ENCODE data around the gene SPATA31A6. TPM values are rescaled to one million over a fixed set of nuclear protein-coding genes. Genes with fewer than 3 reads are reported as not detected.
"Not testable (repeated sequence)": the region's sequence is repeated elsewhere in the genome, so short reads cannot be mapped to it uniquely, and the experiment has no call there.

The SPATA31A6 gene
- not detected for total RNA-seq
- long read RNA-seq: 0 reads

DNA sequence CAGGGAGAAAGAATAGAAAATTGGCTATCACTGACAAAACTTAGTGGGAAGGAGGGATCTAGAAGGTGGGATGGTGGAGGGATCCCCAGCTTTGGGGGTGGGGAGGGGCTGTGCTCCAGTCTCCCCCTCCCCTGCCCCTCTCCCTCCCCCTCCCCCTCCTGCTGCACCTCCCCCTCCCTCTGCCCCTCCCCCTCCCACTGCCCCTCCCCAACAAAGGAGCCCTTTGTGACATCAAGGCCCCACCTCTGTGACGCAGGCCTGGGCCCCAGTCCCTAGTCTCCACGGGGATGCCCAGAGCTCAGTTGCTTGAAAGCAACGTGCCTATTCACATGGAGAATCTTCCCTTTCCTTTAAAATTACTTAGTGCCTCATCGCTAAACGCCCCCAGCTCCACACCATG is at the start of gene SPATA31A6:
Gene SPATA31A6, plus strand, starts transcription at position 301 of the 400 bp plus-strand sequence. Its CDS starts 29 bp downstream, at position 330.
- ATAC-seq; H3K4me1 ChIP-seq; H3K9me3 ChIP-seq; H3K4me3 ChIP-seq; DNase-seq; H3K27me3 ChIP-seq (ENCODE audit: low read depth); H3K36me3 ChIP-seq; H3K27ac ChIP-seq; intact Hi-C loops (cut with DNase I): not testable (repeated sequence)

DNA sequence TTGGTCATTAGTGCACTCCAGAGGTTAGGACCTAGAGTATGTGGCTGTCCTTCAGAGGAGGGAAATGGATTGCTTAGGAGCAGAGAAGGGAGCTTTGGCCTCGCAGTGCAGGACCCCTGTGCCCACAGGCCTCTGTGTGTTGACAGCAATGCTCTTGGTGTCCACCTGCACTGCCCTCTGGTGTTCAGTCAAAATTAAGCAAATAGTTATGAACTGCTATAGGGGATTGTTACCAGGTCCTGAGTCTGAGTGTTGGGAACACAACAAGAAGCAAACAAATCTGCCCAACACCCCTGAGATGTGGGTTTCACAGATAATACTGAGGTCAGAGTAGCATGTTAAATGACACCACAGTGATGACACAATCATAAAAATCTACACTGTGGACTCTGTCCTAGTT is 23.2 kb upstream of the SPATA31A6 start:
- TF ChIP-seq, protein P1, sequence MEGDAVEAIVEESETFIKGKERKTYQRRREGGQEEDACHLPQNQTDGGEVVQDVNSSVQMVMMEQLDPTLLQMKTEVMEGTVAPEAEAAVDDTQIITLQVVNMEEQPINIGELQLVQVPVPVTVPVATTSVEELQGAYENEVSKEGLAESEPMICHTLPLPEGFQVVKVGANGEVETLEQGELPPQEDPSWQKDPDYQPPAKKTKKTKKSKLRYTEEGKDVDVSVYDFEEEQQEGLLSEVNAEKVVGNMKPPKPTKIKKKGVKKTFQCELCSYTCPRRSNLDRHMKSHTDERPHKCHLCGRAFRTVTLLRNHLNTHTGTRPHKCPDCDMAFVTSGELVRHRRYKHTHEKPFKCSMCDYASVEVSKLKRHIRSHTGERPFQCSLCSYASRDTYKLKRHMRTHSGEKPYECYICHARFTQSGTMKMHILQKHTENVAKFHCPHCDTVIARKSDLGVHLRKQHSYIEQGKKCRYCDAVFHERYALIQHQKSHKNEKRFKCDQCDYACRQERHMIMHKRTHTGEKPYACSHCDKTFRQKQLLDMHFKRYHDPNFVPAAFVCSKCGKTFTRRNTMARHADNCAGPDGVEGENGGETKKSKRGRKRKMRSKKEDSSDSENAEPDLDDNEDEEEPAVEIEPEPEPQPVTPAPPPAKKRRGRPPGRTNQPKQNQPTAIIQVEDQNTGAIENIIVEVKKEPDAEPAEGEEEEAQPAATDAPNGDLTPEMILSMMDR (IDR thresholded peaks at IDR 0.05): peak; percentile 11
- intact Hi-C loops (cut with DNase I); H3K27me3 ChIP-seq (ENCODE audit: low read depth); H3K36me3 ChIP-seq; H3K9me3 ChIP-seq; DNase-seq; H3K27ac ChIP-seq; ATAC-seq; H3K4me1 ChIP-seq; H3K4me3 ChIP-seq: not testable (repeated sequence)

DNA sequence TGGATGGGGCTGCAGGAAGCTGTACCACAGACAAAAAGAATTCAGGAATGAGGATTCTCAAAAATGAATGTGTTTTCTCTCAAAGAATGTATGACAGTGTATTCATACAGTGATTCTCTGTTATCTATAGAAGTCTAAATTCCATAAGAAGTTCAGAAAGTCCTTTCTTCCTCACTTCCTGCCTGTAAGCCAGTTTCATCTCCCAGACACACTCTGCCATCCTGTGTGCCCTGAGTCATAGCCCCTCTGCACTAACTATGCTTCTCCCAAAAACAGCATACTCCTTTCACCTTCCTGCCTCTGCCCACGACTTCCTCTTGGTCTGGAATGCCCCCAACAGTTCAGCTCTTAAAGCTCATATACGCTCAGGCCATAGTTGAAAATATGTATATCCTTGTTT is 36.4 kb downstream of the SPATA31A6 start:
- DNase-seq; ATAC-seq; H3K27me3 ChIP-seq (ENCODE audit: low read depth); H3K4me3 ChIP-seq; intact Hi-C loops (cut with DNase I); H3K9me3 ChIP-seq; H3K36me3 ChIP-seq; H3K27ac ChIP-seq; H3K4me1 ChIP-seq: not testable (repeated sequence)

DNA sequence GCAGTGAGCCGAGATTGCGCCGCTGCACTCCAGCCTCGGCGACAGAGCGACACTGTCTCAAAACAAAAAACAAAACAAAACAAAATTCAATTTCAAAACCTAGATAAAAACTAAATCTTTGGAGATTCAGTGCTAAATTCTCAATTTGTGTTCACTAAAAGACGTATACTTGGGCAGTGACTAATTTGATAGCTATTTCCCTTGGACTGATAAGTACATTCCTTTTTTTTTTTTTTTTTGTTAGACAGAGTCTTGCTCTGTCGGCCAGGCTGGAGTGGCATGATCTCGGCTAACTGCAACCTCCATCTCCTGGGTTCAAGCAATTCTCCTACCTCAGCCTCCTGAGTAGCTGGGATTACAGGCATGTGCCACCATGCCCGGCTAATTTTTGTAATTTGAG is 39.8 kb downstream of the SPATA31A6 start:
- H3K36me3 ChIP-seq; intact Hi-C loops (cut with DNase I); H3K4me1 ChIP-seq; ATAC-seq; H3K27ac ChIP-seq; H3K4me3 ChIP-seq; DNase-seq; H3K27me3 ChIP-seq (ENCODE audit: low read depth); H3K9me3 ChIP-seq: not testable (repeated sequence)

DNA sequence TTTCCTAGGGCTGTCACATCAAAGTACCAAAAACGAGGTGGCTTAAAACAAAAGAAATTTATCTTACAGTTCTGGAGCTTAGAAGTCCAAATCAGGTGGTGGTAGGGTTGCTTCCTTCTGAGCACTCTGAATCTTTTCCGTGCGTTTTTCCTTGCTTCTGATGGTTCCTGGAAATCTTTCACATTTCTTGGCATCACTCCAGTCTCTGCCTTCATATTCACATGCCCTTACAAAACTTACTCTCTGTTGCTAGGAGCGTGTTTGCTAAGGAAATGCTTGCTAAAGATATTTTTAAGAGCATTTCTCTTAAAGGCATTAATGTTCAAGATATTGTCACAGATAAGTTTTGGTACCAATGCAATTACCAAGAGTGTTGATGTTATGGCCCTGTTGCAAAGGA is 49.6 kb downstream of the SPATA31A6 start:
- H3K4me1 ChIP-seq; H3K9me3 ChIP-seq; DNase-seq; H3K4me3 ChIP-seq; intact Hi-C loops (cut with DNase I); H3K27me3 ChIP-seq (ENCODE audit: low read depth); H3K27ac ChIP-seq; H3K36me3 ChIP-seq: not testable (repeated sequence)
- ATAC-seq: peak in 1 of 2 donors; percentile 11

DNA sequence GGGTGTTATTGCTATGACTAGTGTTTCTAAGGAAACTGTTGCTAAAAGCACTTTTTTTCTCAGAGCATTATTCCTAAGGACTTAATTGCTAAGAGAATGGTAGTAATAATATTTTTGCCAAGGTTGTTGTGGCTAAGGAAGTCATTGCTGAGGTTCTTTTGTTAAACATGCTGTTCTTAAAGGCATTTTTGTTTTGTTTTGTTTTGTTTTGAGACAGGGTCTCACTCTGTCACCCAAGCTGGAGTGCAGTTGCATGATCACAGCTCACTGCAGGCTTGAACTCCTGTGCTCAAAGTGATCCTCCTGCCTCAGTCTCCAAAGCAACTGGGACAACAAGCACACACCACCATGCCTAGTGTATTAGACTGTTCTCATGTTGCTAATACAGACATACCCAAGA is 51.2 kb downstream of the SPATA31A6 start:
- H3K27ac ChIP-seq; DNase-seq; H3K36me3 ChIP-seq; H3K9me3 ChIP-seq; H3K4me1 ChIP-seq; H3K27me3 ChIP-seq (ENCODE audit: low read depth); H3K4me3 ChIP-seq; ATAC-seq; intact Hi-C loops (cut with DNase I): not testable (repeated sequence)

DNA sequence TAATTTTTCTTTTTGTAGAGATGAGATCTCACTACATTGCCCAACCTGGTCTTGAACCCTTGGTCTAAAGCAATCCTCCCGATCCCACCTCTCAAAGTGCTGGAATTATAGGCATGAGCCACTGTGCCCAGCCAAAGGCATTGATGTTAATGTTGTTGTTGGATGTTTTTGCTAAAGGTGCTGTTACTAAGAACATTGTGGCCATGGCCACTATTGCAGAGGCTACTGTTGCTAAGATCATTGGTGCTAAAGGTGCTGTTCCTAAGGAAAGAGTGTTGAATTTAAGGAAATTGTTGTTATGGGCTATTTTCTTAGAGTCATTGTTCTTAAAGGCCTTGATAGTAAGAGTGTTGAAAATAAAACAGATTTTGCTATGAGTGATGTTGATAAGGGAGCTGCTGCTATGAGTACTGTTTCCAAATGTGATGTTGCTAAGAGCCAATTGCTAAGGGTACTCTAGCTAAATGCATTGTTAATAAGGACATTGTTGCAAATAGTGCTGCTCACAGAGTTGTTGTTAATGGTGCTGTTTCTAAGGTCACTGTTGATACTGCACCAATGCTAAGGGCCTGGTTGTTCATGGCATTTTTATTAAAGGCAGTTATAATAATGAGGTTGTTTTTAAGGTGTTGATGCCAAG is 52.0 kb downstream of the SPATA31A6 start:
- H3K4me1 ChIP-seq; intact Hi-C loops (cut with DNase I); H3K9me3 ChIP-seq; H3K36me3 ChIP-seq; H3K27me3 ChIP-seq (ENCODE audit: low read depth); H3K4me3 ChIP-seq; H3K27ac ChIP-seq; ATAC-seq; DNase-seq: not testable (repeated sequence)

DNA sequence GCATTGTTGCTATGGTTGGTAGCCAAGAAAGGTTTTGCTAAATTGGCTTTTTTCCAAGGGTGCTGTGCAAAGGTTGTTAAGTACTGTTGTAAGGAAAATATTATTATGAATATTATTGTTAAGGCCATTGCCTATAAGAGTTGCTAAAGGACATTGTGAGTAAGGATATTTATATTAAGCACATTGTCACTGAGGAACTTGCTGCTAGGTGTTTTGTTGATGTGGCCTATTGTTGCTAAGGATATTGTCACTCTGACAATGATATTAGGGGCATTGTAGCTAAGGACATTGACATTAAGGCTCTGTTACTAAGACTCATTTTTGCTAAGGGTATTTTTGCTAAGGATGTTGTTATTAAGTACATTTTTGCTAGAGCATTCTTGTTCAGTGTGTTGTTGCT is 52.6 kb downstream of the SPATA31A6 start:
- ATAC-seq; H3K4me3 ChIP-seq; H3K9me3 ChIP-seq; H3K36me3 ChIP-seq; H3K27me3 ChIP-seq (ENCODE audit: low read depth); intact Hi-C loops (cut with DNase I); H3K27ac ChIP-seq; DNase-seq; H3K4me1 ChIP-seq: not testable (repeated sequence)

DNA sequence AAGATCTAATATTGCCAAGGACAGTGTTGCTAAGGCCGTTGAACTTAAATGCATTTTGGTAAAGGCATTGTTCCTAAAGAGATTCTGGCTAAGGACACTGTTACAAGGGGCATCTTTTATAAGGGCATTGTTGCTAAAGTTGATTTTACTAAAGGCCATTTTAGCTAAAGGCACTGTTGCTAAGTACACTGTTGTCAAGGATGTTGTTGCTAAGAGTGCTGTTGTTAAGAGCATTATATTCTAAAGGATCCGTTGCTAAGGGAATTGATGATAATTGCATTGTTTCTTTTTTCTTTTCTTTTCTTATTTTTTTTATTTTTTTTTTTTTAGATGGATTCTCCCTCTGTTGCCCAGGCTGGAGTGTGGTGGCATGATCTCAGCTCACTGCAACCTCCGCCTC is 53.9 kb downstream of the SPATA31A6 start:
- H3K36me3 ChIP-seq; H3K27ac ChIP-seq; H3K9me3 ChIP-seq; DNase-seq; H3K27me3 ChIP-seq (ENCODE audit: low read depth); ATAC-seq; intact Hi-C loops (cut with DNase I); H3K4me1 ChIP-seq; H3K4me3 ChIP-seq: not testable (repeated sequence)

DNA sequence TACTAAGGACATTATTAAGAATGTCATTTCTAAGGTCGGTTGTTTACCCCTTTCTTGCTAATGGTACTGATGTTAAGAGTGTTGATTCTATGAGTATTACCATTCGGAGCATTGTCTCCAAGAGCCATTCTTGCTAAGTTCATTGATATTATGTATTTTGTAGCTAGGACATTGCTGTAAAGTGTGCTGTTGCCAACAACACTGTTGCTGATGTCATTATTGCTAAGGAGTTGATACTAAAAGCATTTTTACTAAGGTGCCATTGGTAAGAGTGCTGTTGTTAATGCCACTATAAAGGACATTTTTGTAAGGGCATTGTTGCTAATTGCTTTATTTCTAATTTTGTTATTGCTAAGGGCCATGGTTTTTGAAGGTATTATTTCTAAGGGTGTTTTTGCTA is 55.4 kb downstream of the SPATA31A6 start:
- H3K9me3 ChIP-seq; H3K4me1 ChIP-seq; intact Hi-C loops (cut with DNase I); H3K27ac ChIP-seq; H3K4me3 ChIP-seq; DNase-seq; H3K27me3 ChIP-seq (ENCODE audit: low read depth); H3K36me3 ChIP-seq: not testable (repeated sequence)
- peak in 1 of 2 donors; percentile 32 for ATAC-seq

Other genes starting within 250 kb of the SPATA31A6 start
- gene CNTNAP3B, start 54.2 kb upstream of the SPATA31A6 start, total RNA-seq: 11.1 TPM